Measurements from ENCODE around the gene DIABLO.
"Not testable (repeated sequence)": the region's sequence is repeated elsewhere in the genome, so short reads cannot be mapped to it uniquely, and the experiment has no call there.

DIABLO gene

GRCh38 chr12:122208073-122208820 lies 17.6 kb downstream of the DIABLO start:
- DNase-seq (ENCODE audit: low read depth) = no peak

- no peak for DNase-seq (ENCODE audit: low read depth)
Measured at GRCh38 chr12:122207391-122207790, 18.5 kb downstream of the DIABLO start.

GRCh38 chr12:122206976-122207375 lies 18.9 kb downstream of the DIABLO start:
- DNase-seq (ENCODE audit: low read depth) = no peak

- DNase-seq (ENCODE audit: low read depth) = no peak
Measured at GRCh38 chr12:122206111-122206881, 19.6 kb downstream of the DIABLO start.

- DNase-seq (ENCODE audit: low read depth) = no peak
Measured at GRCh38 chr12:122205053-122205925, 20.6 kb downstream of the DIABLO start.

GRCh38 chr12:122204167-122205052 lies 21.4 kb downstream of the DIABLO start:
- DNase-seq (ENCODE audit: low read depth) = no peak

- peak; percentile 53 for DNase-seq (ENCODE audit: low read depth)
Measured at GRCh38 chr12:122203301-122204166, 22.3 kb downstream of the DIABLO start, which contains the start of gene B3GNT4. TSS of gene B3GNT4 (plus strand) at chr12:122203709. CDS start at chr12:122204619, 910 bp downstream.

GRCh38 chr12:122202811-122203210 lies 23.0 kb downstream of the DIABLO start:
- not testable (repeated sequence) for DNase-seq (ENCODE audit: low read depth)

- DNase-seq (ENCODE audit: low read depth) = no peak
Measured at GRCh38 chr12:122202017-122202416, 23.8 kb downstream of the DIABLO start.

- no peak for DNase-seq (ENCODE audit: low read depth)
Measured at GRCh38 chr12:122201381-122201780, 24.5 kb downstream of the DIABLO start.

- DNase-seq (ENCODE audit: low read depth) = no peak
Measured at GRCh38 chr12:122200541-122201175, 25.2 kb downstream of the DIABLO start.

GRCh38 chr12:122199484-122200355 lies 26.1 kb downstream of the DIABLO start:
- no peak for DNase-seq (ENCODE audit: low read depth)

- no peak for DNase-seq (ENCODE audit: low read depth)
Measured at GRCh38 chr12:122197612-122197966, 28.3 kb downstream of the DIABLO start.

GRCh38 chr12:122195405-122195804 lies 30.4 kb downstream of the DIABLO start:
- no peak for DNase-seq (ENCODE audit: low read depth)

- no peak for DNase-seq (ENCODE audit: low read depth)
Measured at GRCh38 chr12:122194804-122195203, 31.0 kb downstream of the DIABLO start.

- DNase-seq (ENCODE audit: low read depth) = no peak
Measured at GRCh38 chr12:122192441-122192840, 33.4 kb downstream of the DIABLO start.

GRCh38 chr12:122190842-122191668 lies 34.8 kb downstream of the DIABLO start:
- DNase-seq (ENCODE audit: low read depth) = peak; percentile 54
